GM12878 (cell line): ENCODE data around the gene ANKRD16. TPM values are rescaled to one million over a fixed set of nuclear protein-coding genes. Genes with fewer than 3 reads are reported as not detected.

Experiments used
- ATAC-seq: fragments of 200-7000 bp; cut with Tn5 transposase; 3 replicates; pipeline ENCODE4 v1.9.1; 2020; ENCODE audit warnings: mild to moderate bottlenecking, moderate library complexity
- BruUV-seq: library from RNA; stranded (reverse); fragments of 400-500 nt; replicated peaks from 2 replicates; lab custom pipeline; 2021; lab: Mats Ljungman, UMichigan
- CTCF ChIA-PET: fragments of 300-600 bp; sonication (Branson Sonifier 250); formaldehyde crosslinking; extraction: SDS; loops from one replicate; lab custom pipeline; 2021; ENCODE audit warnings: inconsistent platforms; lab: Yijun Ruan, JAX
- POLR2A ChIA-PET: fragments of 350-600 bp; formaldehyde crosslinking; extraction: SDS; loops from one replicate; lab custom pipeline; 2021; ENCODE audit warnings: inconsistent platforms; lab: Charles Lee
- RAD21 ChIA-PET: fragments of 300-600 bp; sonication (Branson Sonifier 250); formaldehyde crosslinking; loops from one replicate; lab custom pipeline; 2023; ENCODE audit warnings: antibody characterized with exemption; ENCODE audit not compliant: unreplicated experiment; lab: Charles Lee
- SMC1A ChIA-PET: fragments of 300-600 bp; sonication (Branson Sonifier 250); formaldehyde crosslinking; loops from one replicate; lab custom pipeline; 2023; ENCODE audit not compliant: unreplicated experiment, uncharacterized antibody; lab: Charles Lee
- DNase-seq: peaks from one replicate; pipeline ENCODE4 v3.0.0-alpha.2; 2011; ENCODE audit warnings: low read depth, low spot score
- FAIRE-seq: peaks from 3 replicates; lab custom pipeline; 2011; peaks lifted over from hg19 to GRCh38; lab: Jason Lieb, UNC
- H2AFZ ChIP-seq: 2 replicates; pipeline ENCODE4 v1.6.0; 2011; ENCODE audit warnings: low read depth, low read length, control low read depth; ENCODE audit not compliant: control insufficient read depth
- H3K27ac ChIP-seq: 2 replicates; pipeline ENCODE4 v1.5.1; 2011; ENCODE audit warnings: control low read depth; ENCODE audit not compliant: control insufficient read depth, insufficient read depth
- H3K27me3 ChIP-seq, 2 experiments: replicated peaks in 1 of 2; 2 replicates each; pipeline versions ENCODE4 v1.6.0 to v1.6.1; 2011; ENCODE audit warnings: low read length in 1 of 2; ENCODE audit not compliant: control insufficient read depth in 2 of 2, insufficient read depth in 2 of 2
- H3K36me3 ChIP-seq, 2 experiments: 2 replicates each; pipeline ENCODE4 v1.5.1; 2011; ENCODE audit warnings: low read length in 1 of 2; ENCODE audit not compliant: control insufficient read depth in 2 of 2, insufficient read depth in 2 of 2
- H3K4me1 ChIP-seq: 2 replicates; pipeline ENCODE4 v1.6.1; 2011; ENCODE audit warnings: mild to moderate bottlenecking, low read length, moderate library complexity, mixed read lengths; ENCODE audit not compliant: control insufficient read depth, insufficient read depth
- H3K4me2 ChIP-seq: 2 replicates; pipeline ENCODE4 v1.6.0; 2011; ENCODE audit warnings: control low read depth; ENCODE audit not compliant: control insufficient read depth, insufficient read depth
- H3K4me3 ChIP-seq: fragments of 200-600 bp; sonication (generic); 2 replicates; pipeline ENCODE4 v1.5.1; 2016
- H3K79me2 ChIP-seq: 2 replicates; pipeline ENCODE4 v1.6.0; 2011; ENCODE audit warnings: low read length; ENCODE audit not compliant: control insufficient read depth, insufficient read depth
- H3K9ac ChIP-seq: 2 replicates; pipeline ENCODE4 v1.8.0; 2011; ENCODE audit warnings: low read length, control low read depth, mixed read lengths; ENCODE audit not compliant: control insufficient read depth, insufficient read depth
- H3K9me3 ChIP-seq: replicated peaks from 3 replicates; pipeline ENCODE4 v1.5.1; 2011; ENCODE audit warnings: mild to moderate bottlenecking, low read length; ENCODE audit not compliant: control insufficient read depth, insufficient read depth
- H4K20me1 ChIP-seq: 2 replicates; pipeline ENCODE4 v1.6.0; 2011; ENCODE audit not compliant: control insufficient read depth, insufficient read depth
- ASH2L ChIP-seq: fragments of 300-600, 200-600 bp; sonication (generic); IDR thresholded peaks from 2 replicates; pipeline ENCODE4 v1.6.1; 2017; ENCODE audit warnings: low read depth, mild to moderate bottlenecking, borderline replicate concordance
- CEBPB ChIP-seq, 2 experiments: fragments of 150-350 bp in 1 of 2; IDR thresholded peaks; 2 replicates each; pipeline ENCODE4 v1.6.1; 2012 to 2014; ENCODE audit warnings: low read depth in 2 of 2, low read length in 2 of 2, borderline replicate concordance in 1 of 2, inconsistent platforms in 1 of 2
- EGR1 ChIP-seq, 2 experiments: IDR thresholded peaks; 1 replicate in 1 of 2; 2 replicates in 1 of 2; pipeline ENCODE4 v1.6.1; 2011 to 2012; ENCODE audit warnings: low read depth in 2 of 2, low read length in 2 of 2, borderline replicate concordance in 1 of 2, mild to moderate bottlenecking in 1 of 2, moderate library complexity in 1 of 2
- NFYB ChIP-seq: IDR thresholded peaks from 2 replicates; pipeline ENCODE4 v1.6.1; 2011; ENCODE audit warnings: low read depth, mild to moderate bottlenecking, low read length, improper control_type of control experiment, moderate library complexity; ENCODE audit not compliant: insufficient read depth
- SP1 ChIP-seq: IDR thresholded peaks from one replicate; pipeline ENCODE4 v1.6.1; 2011; ENCODE audit warnings: low read depth, low read length
- SRF ChIP-seq, 2 experiments: IDR thresholded peaks; 2 replicates each; pipeline ENCODE4 v1.6.1; 2011; ENCODE audit warnings: low read depth in 2 of 2, low read length in 2 of 2, mild to moderate bottlenecking in 1 of 2, moderate library complexity in 1 of 2
- USF1 ChIP-seq: IDR thresholded peaks from 2 replicates; pipeline ENCODE4 v1.6.1; 2011; ENCODE audit warnings: borderline replicate concordance, low read depth, mild to moderate bottlenecking, moderate library complexity, mixed read lengths, low read length; ENCODE audit not compliant: insufficient read depth; ENCODE audit errors: extremely low read length
- YBX1 ChIP-seq: fragments of 450-650 bp; IDR thresholded peaks from 2 replicates; pipeline ENCODE4 v1.6.1; 2016; ENCODE audit warnings: antibody characterized with exemption
- ZNF384 ChIP-seq: IDR thresholded peaks from 2 replicates; pipeline ENCODE4 v1.6.1; 2012; ENCODE audit warnings: low read depth, mild to moderate bottlenecking, low read length, improper control_type of control experiment, borderline replicate concordance
- WGBS: methylation state at CpG from one replicate; pipeline ENCODE4 v1.1.6; 2016; ENCODE audit warnings: low lambda C conversion rate; ENCODE audit not compliant: insufficient replicate concordance, insufficient coverage; ENCODE audit errors: missing lambda C conversion rate; 5-methylcytosine and 5-hydroxymethylcytosine counted together
- in situ Hi-C: fragments of 300-500 bp; cut with MboI; formaldehyde crosslinking; loops from 9 replicates; pipeline ENCODE4 v1.14.3; 2018; ENCODE audit warnings: mixed read lengths
- intact Hi-C: fragments of 100-400 bp; cut with micrococcal nuclease; formaldehyde crosslinking; loops from one replicate; pipeline ENCODE4 v1.14.2; 2022; ENCODE audit not compliant: unreplicated experiment
- polyA plus RNA-seq, 11 experiments: library from polyadenylated mRNA; depleted of rRNA in 4 of 11; unstranded in 6 of 11; stranded (reverse) in 5 of 11; fragments of >200 nt; fragmentation: Nextera tagmentation in 4 of 11; fragmentation: Illumina TruSeq in 1 of 11; extraction: Ambion mirVana in 4 of 11; extraction: Trizol in 1 of 11; gene quantifications; 1 replicate in 1 of 11; 2 replicates in 10 of 11; pipeline versions ENCODE4 v1.2.1 to v1.2.3, GENCODE V29; 2011 to 2016; ENCODE audit warnings: inconsistent platforms in 2 of 11, missing spikeins in 2 of 11, low read depth in 1 of 11
- total RNA-seq, 4 experiments: library from RNA; depleted of rRNA in 3 of 4; stranded (reverse); fragments of >200 nt in 3 of 4; fragmentation: Illumina TruSeq in 1 of 4; extraction: Trizol in 1 of 4; gene quantifications; 2 replicates each; pipeline versions ENCODE4 v1.2.1 to v1.2.3, GENCODE V29; 2013 to 2021

Gene ANKRD16
- total and polyA plus RNA-seq, 10 of the 15 experiments (the other 5 are each of a cell fraction or from before 2014, with no cell fraction given): 0.57 to 13.6 (median 4.4) TPM

- FAIRE-seq (no peak), DNase-seq (no peak), ATAC-seq (no peak)
- BruUV-seq: no TSS peak
- no peaks in the 10 kb centered on the region for H3K27me3 ChIP-seq
- no peaks in the 10 kb centered on the region for H4K20me1 ChIP-seq
- H3K4me2 ChIP-seq: no peak overlapping the region
- H2AFZ ChIP-seq: no peak overlapping the region
- TF ChIP-seq ASH2L (no peak), YBX1 (no peak), EGR1 (IDR thresholded peaks at IDR 0.05; ENCODE audit: borderline replicate concordance in 1 of 2, low read depth in 2 of 2, low read length in 2 of 2) (no peak), SP1 (no peak), USF1 (no peak), NFYB (no peak), SRF (IDR thresholded peaks at IDR 0.05; ENCODE audit: low read depth in 2 of 2, low read length in 2 of 2) (no peak), CEBPB (IDR thresholded peaks at IDR 0.05; ENCODE audit: borderline replicate concordance in 1 of 2, low read depth in 2 of 2, low read length in 2 of 2) (no peak), ZNF384 (no peak)
- POLR2A ChIA-PET: interaction anchor here (0.5 to 1.4 kb wide), 2 partner anchors 28 to 67 kb away, joined by 3 read pairs; no protein-coding TSS in a partner anchor
- H3K9ac ChIP-seq: no peak overlapping the region
- H3K4me3 ChIP-seq: no peak overlapping the region
- CTCF ChIA-PET: interaction anchor here (1.3 to 4.3 kb wide), 3 partner anchors 10 to 63 kb away, joined by 3 to 39 read pairs (median 3); no protein-coding TSS in a partner anchor
- peaks cover 0 to 4% of the 10 kb centered on the region in 2 experiments; a peak in 1 of 4 replicates for H3K36me3 ChIP-seq
- RAD21 ChIA-PET: interaction anchor here (1.3 to 3.5 kb wide), 3 partner anchors 9 to 62 kb away, joined by 3 to 17 read pairs (median 4); no protein-coding TSS in a partner anchor
- 93% methylated on average over 5 of the region's 5 CpGs for WGBS
- in situ Hi-C loops: loop anchor here (5.0 kb wide), 1 partner anchor 429 kb away; no protein-coding TSS in a partner anchor
- peaks cover 1% of the 10 kb centered on the region; the same call in 2 of the 3 replicates for H3K9me3 ChIP-seq
- intact Hi-C loops: loop anchor here (5.0 kb wide), 1 partner anchor 184 kb away; no protein-coding TSS in a partner anchor
- H3K79me2 ChIP-seq: no peaks in the 10 kb centered on the region
- peaks cover 3% of the 10 kb centered on the region for H3K4me1 ChIP-seq
- SMC1A ChIA-PET: interaction anchor here (2.5 to 3.4 kb wide), 3 partner anchors 9 to 65 kb away, joined by 8 to 28 read pairs (median 20); no protein-coding TSS in a partner anchor
- no peak overlapping the region for H3K27ac ChIP-seq
These were observed 18.1 kb downstream of the ANKRD16 start for GRCh38 chr10:5871596-5871995.
